ENCODE measurements around the gene HPDL. TPM values are rescaled to one million over a fixed set of nuclear protein-coding genes. Genes with fewer than 3 reads are reported as not detected.

Gene HPDL
- total RNA-seq, 2 experiments from 2014 or later: 12.7 to 17.9 TPM

- POLR2A ChIA-PET: interaction anchor here (0.6 kb wide), 1 partner anchor 360 kb away, joined by 9 read pairs; no protein-coding TSS in a partner anchor
- Mint-ChIP-seq H3K27me3 (no peaks in the 10 kb centered on the region), H3K4me3 (no peak overlapping the region), H3K36me3 (ENCODE audit: low read depth) (no peaks in the 10 kb centered on the region), H3K4me1 (no peaks in the 10 kb centered on the region), H3K27ac (no peak overlapping the region), H3K9me3 (ENCODE audit: low read depth) (no peaks in the 10 kb centered on the region)
- CTCF ChIA-PET: interaction anchor here (0.5 to 1.6 kb wide), 4 partner anchors 17 to 598 kb away, joined by 3 read pairs; no protein-coding TSS in a partner anchor
- DNase-seq (no peak), ATAC-seq (no peak)
- intact Hi-C loops (cut with DNase I, micrococcal nuclease): no loop called here
Measured at GRCh38 chr1:45373573-45373972, 46.9 kb downstream of the HPDL start.

- H3K36me3 Mint-ChIP-seq (ENCODE audit: low read depth): no peaks in the 10 kb centered on the region
- H3K27me3 Mint-ChIP-seq: no peaks in the 10 kb centered on the region
- no peak overlapping the region for H3K4me3 Mint-ChIP-seq
- POLR2A ChIA-PET: no interaction called here
- CTCF ChIA-PET: interaction anchor here (1.1 to 1.6 kb wide), 3 partner anchors 15 to 357 kb away, joined by 3 read pairs; no protein-coding TSS in a partner anchor
- no peaks in the 10 kb centered on the region for H3K4me1 Mint-ChIP-seq
- intact Hi-C loops (cut with DNase I, micrococcal nuclease): no loop called here
- no peak for DNase-seq
- no peaks in the 10 kb centered on the region for H3K9me3 Mint-ChIP-seq (ENCODE audit: low read depth)
- no peak for ATAC-seq
- H3K27ac Mint-ChIP-seq: no peak overlapping the region
Measured at GRCh38 chr1:45375104-45376090, 48.7 kb downstream of the HPDL start.

GRCh38 chr1:45378184-45378583 is 51.5 kb downstream of the HPDL start:
- ChIA-PET POLR2A (no interaction called here), CTCF (interaction anchor here (0.9 to 2.8 kb wide), 2 partner anchors 113 to 114 kb away, joined by 3 to 8 read pairs; partner anchors contain the start of gene TESK2)
- no peaks in the 10 kb centered on the region for H3K36me3 Mint-ChIP-seq (ENCODE audit: low read depth)
- intact Hi-C loops (cut with DNase I, micrococcal nuclease): no loop called here
- no peaks in the 10 kb centered on the region for H3K27me3 Mint-ChIP-seq
- no peaks in the 10 kb centered on the region for H3K9me3 Mint-ChIP-seq (ENCODE audit: low read depth)
- no peaks in the 10 kb centered on the region for H3K4me1 Mint-ChIP-seq
- DNase-seq (no peak), ATAC-seq (no peak)
- H3K4me3 Mint-ChIP-seq: no peak overlapping the region
- no peak overlapping the region for H3K27ac Mint-ChIP-seq

Other genes starting within 250 kb of the HPDL start
- under 1 TPM; 0.63 to 0.69 TPM for gene ZSWIM5, start 120.3 kb upstream of the HPDL start, total RNA-seq
- gene TOE1, start 13.3 kb downstream of the HPDL start, total RNA-seq: 10 to 100 TPM; 29.8 to 42.3 TPM
- gene MUTYH, start 13.5 kb downstream of the HPDL start, total RNA-seq: 10 to 100 TPM; 48.6 to 53.7 TPM
- gene TESK2, start 164.3 kb downstream of the HPDL start, total RNA-seq: 1 to 10 TPM; 3.1 to 3.3 TPM
- gene CCDC163, start 173.2 kb downstream of the HPDL start, total RNA-seq: 1 to 10 TPM; 3.5 to 4.4 TPM
- gene MMACHC, start 173.4 kb downstream of the HPDL start, total RNA-seq: 1 to 10 TPM; 8.1 to 9.6 TPM
- gene PRDX1, start 195.0 kb downstream of the HPDL start, total RNA-seq: 100 to 1,000 TPM; 473 to 580 TPM
- 100 to 1,000 TPM; 140 to 181 TPM for gene AKR1A1, start 223.9 kb downstream of the HPDL start, total RNA-seq

Data from activated CD4-positive, alpha-beta T cell treated with anti-CD3 and anti-CD28 coated beads for 36 hours (primary cell).